B cell (primary cell): ENCODE results near the gene TPRA1. TPM values are rescaled to one million over a fixed set of nuclear protein-coding genes. Genes with fewer than 3 reads are reported as not detected.
A peak's percentile ranks its signal among the peaks of the same experiment; 100 is the strongest.

Experiments used
- ATAC-seq: fragments of 200-7000 bp; cut with Tn5 transposase; one replicate; pipeline ENCODE4 v1.10.0; 2021; ENCODE audit warnings: low read depth, mild to moderate bottlenecking, moderate number of reproducible peaks, moderate library complexity
- CTCF ChIA-PET: fragments of 350-600 bp; sonication (Branson Sonifier 250); formaldehyde crosslinking; loops from one replicate; lab custom pipeline; 2021; ENCODE audit warnings: antibody characterized with exemption, inconsistent platforms; lab: Charles Lee
- POLR2A ChIA-PET: fragments of 350-600 bp; sonication (Branson Sonifier 250); formaldehyde crosslinking; loops from one replicate; lab custom pipeline; 2021; ENCODE audit warnings: antibody characterized with exemption; lab: Charles Lee
- DNase-seq: peaks from one replicate; pipeline ENCODE4 v3.0.0; 2013
- H2AFZ ChIP-seq: 2 replicates; pipeline ENCODE4 v1.6.1; 2012; ENCODE audit warnings: mild to moderate bottlenecking, low read depth, low read length; ENCODE audit not compliant: insufficient read depth, poor library complexity, severe bottlenecking
- H3K27ac ChIP-seq, 2 donors: 1 replicate in 1 of 2; 2 replicates in 1 of 2; pipeline ENCODE4 v1.5.1; 2012 to 2013; ENCODE audit warnings: low read length in 2 of 2, mild to moderate bottlenecking in 2 of 2, moderate library complexity in 1 of 2
- H3K27me3 ChIP-seq, 4 experiments: fragments of 200-600 bp in 1 of 4; sonication (generic) in 1 of 4; replicated peaks in 1 of 4; 1 replicate in 2 of 4; 2 replicates in 2 of 4; pipeline versions ENCODE4 v1.6.1 to v1.7.0; 2013 to 2016; ENCODE audit warnings: low read length in 3 of 4, mild to moderate bottlenecking in 2 of 4, mixed read lengths in 1 of 4, moderate library complexity in 1 of 4; ENCODE audit not compliant: insufficient read depth in 4 of 4, control insufficient read depth in 3 of 4; ENCODE audit errors: control extremely low read depth in 1 of 4
- H3K36me3 ChIP-seq, 2 experiments: replicated peaks in 1 of 2; 1 replicate in 1 of 2; 2 replicates in 1 of 2; pipeline versions ENCODE4 v1.6.1 to v1.7.1; 2013; ENCODE audit warnings: low read length in 1 of 2; ENCODE audit not compliant: insufficient read depth in 2 of 2, control insufficient read depth in 1 of 2; ENCODE audit errors: control extremely low read depth in 1 of 2, extremely low read depth in 1 of 2
- H3K4me1 ChIP-seq, 2 donors: fragments of 200-600 bp in 1 of 2; sonication (generic) in 1 of 2; 1 replicate in 1 of 2; 2 replicates in 1 of 2; pipeline versions ENCODE4 v1.5.1 to v1.6.1; 2013 to 2017; ENCODE audit warnings: low read length in 2 of 2; ENCODE audit not compliant: control insufficient read depth in 2 of 2, insufficient read depth in 2 of 2
- H3K4me2 ChIP-seq: replicated peaks from 2 replicates; pipeline ENCODE3; 2012; ENCODE audit warnings: mild to moderate bottlenecking, low read depth, low read length; ENCODE audit not compliant: poor library complexity, severe bottlenecking
- H3K4me3 ChIP-seq, 5 experiments: fragments of 200-600 bp in 1 of 5; sonication (generic) in 1 of 5; 1 replicate in 3 of 5; 2 replicates in 2 of 5; pipeline versions ENCODE4 v1.5.1 to v1.7.0; 2011 to 2016; ENCODE audit warnings: low read length in 4 of 5, mild to moderate bottlenecking in 4 of 5, low read depth in 2 of 5, control low read depth in 1 of 5, moderate library complexity in 1 of 5; ENCODE audit not compliant: insufficient read depth in 1 of 5; ENCODE audit errors: control extremely low read depth in 1 of 5, extremely low read depth in 1 of 5
- H3K79me2 ChIP-seq: fragments of 200-600 bp; sonication (generic); one replicate; pipeline ENCODE4 v1.6.0; 2016; ENCODE audit warnings: low read length; ENCODE audit not compliant: control insufficient read depth, insufficient read depth
- H3K9ac ChIP-seq: fragments of 200-600 bp; sonication (generic); 2 replicates; pipeline ENCODE4 v1.6.1; 2017; ENCODE audit warnings: mild to moderate bottlenecking, low read length, moderate library complexity
- H3K9me3 ChIP-seq, 3 donors: one replicate each; pipeline versions ENCODE4 v1.6.1 to v1.7.1; 2013; ENCODE audit warnings: low read length in 2 of 3; ENCODE audit not compliant: control insufficient read depth in 2 of 3, insufficient read depth in 1 of 3; ENCODE audit errors: control extremely low read depth in 1 of 3
- H4K20me1 ChIP-seq: 2 replicates; pipeline ENCODE4 v1.6.0; 2012; ENCODE audit warnings: mild to moderate bottlenecking, low read length; ENCODE audit not compliant: insufficient read depth, control insufficient read depth, poor library complexity, severe bottlenecking
- H3K27ac Mint-ChIP-seq: one replicate; pipeline ENCODE4 v1.8.0; 2021; ENCODE audit warnings: mixed read lengths
- H3K27me3 Mint-ChIP-seq: one replicate; pipeline ENCODE4 v1.8.0; 2021; ENCODE audit warnings: mixed read lengths
- H3K4me1 Mint-ChIP-seq: one replicate; pipeline ENCODE4 v1.8.0; 2021; ENCODE audit warnings: mixed read lengths
- H3K4me3 Mint-ChIP-seq: one replicate; pipeline ENCODE4 v1.8.0; 2021; ENCODE audit warnings: mixed read lengths
- H3K9me3 Mint-ChIP-seq: one replicate; pipeline ENCODE4 v1.8.0; 2022; ENCODE audit warnings: mixed read lengths; ENCODE audit not compliant: insufficient read depth
- EZH2 ChIP-seq: IDR thresholded peaks from 2 replicates; pipeline ENCODE4 v1.6.1; 2012; ENCODE audit warnings: borderline replicate concordance, low read depth, mild to moderate bottlenecking, moderate library complexity, low read length; ENCODE audit not compliant: insufficient read depth, poor library complexity, severe bottlenecking
- WGBS: methylation state at CpG from one replicate; pipeline ENCODE4 v1.1.5; 2013; ENCODE audit warnings: missing lambda C conversion rate; ENCODE audit not compliant: insufficient coverage; 5-methylcytosine and 5-hydroxymethylcytosine counted together
- intact Hi-C: fragments of 100-400 bp; cut with micrococcal nuclease; formaldehyde crosslinking; loops from one replicate; pipeline ENCODE4 v1.10.0; 2022
- polyA plus RNA-seq: library from polyadenylated mRNA; depleted of rRNA; stranded (reverse); fragments of >200 nt; gene quantifications from 2 replicates; pipeline ENCODE4 v1.2.3, GENCODE V29; 2012
- total RNA-seq, 2 donors: library from RNA; stranded (reverse); fragments of 120-200 nt in 1 of 2; gene quantifications; 1 replicate in 1 of 2; 2 replicates in 1 of 2; pipeline versions ENCODE4 v1.2.3 to v1.2.4, GENCODE V29; 2013 to 2022
- TF ChIP-seq, protein P1 (sequence below): fragments of 200-600 bp; IDR thresholded peaks from one replicate; pipeline ENCODE4 v1.8.0; 2022; ENCODE audit warnings: antibody characterized with exemption, mild to moderate bottlenecking

TPRA1 gene
- total and polyA plus RNA-seq, 2 donors (not counting 1 experiment from before 2014, with no cell fraction given): 19.8 to 27.7 TPM

DNA sequence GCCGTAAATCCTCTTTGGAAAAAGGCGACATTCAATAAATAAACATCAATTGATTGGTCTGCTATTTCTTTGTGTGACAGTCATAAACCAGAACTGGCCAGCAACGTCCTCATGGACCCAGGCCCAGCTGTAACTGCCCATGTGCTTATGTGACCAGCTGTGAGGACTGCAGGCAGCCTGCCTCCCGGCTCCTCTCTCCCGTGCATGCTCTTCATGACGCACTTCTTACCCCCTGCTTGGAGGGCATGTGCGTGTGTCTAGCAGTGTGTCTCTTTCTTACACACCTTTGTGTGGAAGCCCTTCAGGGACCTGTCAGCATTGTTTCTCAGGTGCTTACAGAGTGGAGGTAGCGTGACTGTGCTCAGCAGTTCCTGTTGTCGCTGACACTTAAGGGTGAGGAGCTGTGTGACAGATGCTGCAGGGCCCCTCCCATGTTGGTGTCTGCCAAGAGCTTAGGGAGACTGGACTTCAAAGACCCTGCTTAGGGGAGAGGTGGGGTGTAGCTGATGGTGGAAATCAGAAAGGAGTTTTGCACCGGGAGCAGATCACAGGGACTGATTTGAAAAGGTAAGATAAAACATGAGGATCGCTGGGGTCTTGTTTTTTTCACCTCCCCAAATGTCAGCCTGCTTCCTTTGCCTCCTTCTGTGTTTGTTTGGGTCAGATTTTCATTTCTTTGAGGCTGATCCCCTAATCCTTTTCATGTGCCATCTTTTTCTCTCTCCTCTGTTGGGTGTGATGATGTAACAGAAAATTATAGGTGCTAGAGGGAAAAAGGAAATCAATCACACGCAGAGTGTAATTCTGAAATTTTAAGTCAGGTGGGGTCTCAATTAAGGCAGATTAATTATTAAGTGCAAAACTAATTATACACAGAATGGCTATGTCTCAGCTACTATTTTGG, 40.5 kb upstream of the TPRA1 start:
- Histone ChIP-seq H3K27me3 (peaks cover 0 to 24% (median 13%) of the 10 kb centered on the region in 4 experiments), H3K36me3 (no peaks in the 10 kb centered on the region), H4K20me1 (no peaks in the 10 kb centered on the region), H2AFZ (peak overlapping the region; percentile 82), H3K4me2 (no peak overlapping the region), H3K79me2 (no peaks in the 10 kb centered on the region), H3K4me1 (peaks cover 14 to 17% of the 10 kb centered on the region in 2 donors), H3K27ac (no peak overlapping the region), H3K4me3 (no peak overlapping the region), H3K9ac (no peak overlapping the region), H3K9me3 (peaks cover 0 to 10% (median 0%) of the 10 kb centered on the region in 3 donors)
- Mint-ChIP-seq H3K27me3 (peaks cover 24% of the 10 kb centered on the region), H3K4me1 (peaks cover 27% of the 10 kb centered on the region), H3K9me3 (no peaks in the 10 kb centered on the region), H3K4me3 (peak overlapping the region; percentile 47), H3K27ac (no peak overlapping the region)
- POLR2A ChIA-PET: no interaction called here
- CTCF ChIA-PET: no interaction called here
- intact Hi-C loops: no loop called here
- TF ChIP-seq, protein P1, sequence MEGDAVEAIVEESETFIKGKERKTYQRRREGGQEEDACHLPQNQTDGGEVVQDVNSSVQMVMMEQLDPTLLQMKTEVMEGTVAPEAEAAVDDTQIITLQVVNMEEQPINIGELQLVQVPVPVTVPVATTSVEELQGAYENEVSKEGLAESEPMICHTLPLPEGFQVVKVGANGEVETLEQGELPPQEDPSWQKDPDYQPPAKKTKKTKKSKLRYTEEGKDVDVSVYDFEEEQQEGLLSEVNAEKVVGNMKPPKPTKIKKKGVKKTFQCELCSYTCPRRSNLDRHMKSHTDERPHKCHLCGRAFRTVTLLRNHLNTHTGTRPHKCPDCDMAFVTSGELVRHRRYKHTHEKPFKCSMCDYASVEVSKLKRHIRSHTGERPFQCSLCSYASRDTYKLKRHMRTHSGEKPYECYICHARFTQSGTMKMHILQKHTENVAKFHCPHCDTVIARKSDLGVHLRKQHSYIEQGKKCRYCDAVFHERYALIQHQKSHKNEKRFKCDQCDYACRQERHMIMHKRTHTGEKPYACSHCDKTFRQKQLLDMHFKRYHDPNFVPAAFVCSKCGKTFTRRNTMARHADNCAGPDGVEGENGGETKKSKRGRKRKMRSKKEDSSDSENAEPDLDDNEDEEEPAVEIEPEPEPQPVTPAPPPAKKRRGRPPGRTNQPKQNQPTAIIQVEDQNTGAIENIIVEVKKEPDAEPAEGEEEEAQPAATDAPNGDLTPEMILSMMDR: no peak
- TF ChIP-seq EZH2: no peak
- ATAC-seq: no peak
- DNase-seq: no peak
- 95% methylated on average over 10 of the region's 12 CpGs for WGBS
